Tibial nerve (tissue), 4 donors: ENCODE measurements around the gene SIRPD. TPM values are rescaled to one million over a fixed set of nuclear protein-coding genes. Genes with fewer than 3 reads are reported as not detected.

Experiments used
- DNase-seq, 2 donors: peaks; one replicate each; pipeline ENCODE4 v3.0.0-alpha.2; 2019; ENCODE audit warnings: low spot score in 2 of 2
- H3K27ac ChIP-seq, 4 donors: fragments of 200-600 bp; sonication (generic) in 3 of 4; one replicate each; pipeline ENCODE4 v1.5.1; 2017 to 2019; ENCODE audit warnings: mild to moderate bottlenecking in 1 of 4
- H3K27me3 ChIP-seq, 2 donors: fragments of 200-600 bp; sonication (generic) in 1 of 2; one replicate each; pipeline versions ENCODE4 v1.5.1 to v1.6.0; 2017 to 2019
- H3K36me3 ChIP-seq, 3 donors: fragments of 200-600 bp; sonication (generic); one replicate each; pipeline ENCODE4 v1.5.1; 2018 to 2019
- H3K4me1 ChIP-seq, 4 donors: fragments of 200-600 bp; sonication (generic) in 3 of 4; one replicate each; pipeline ENCODE4 v1.5.1; 2017 to 2019
- H3K4me3 ChIP-seq, 4 donors: fragments of 200-600 bp; sonication (generic) in 3 of 4; one replicate each; pipeline ENCODE4 v1.5.1; 2017 to 2019; ENCODE audit warnings: mild to moderate bottlenecking in 1 of 4, moderate library complexity in 1 of 4
- H3K9me3 ChIP-seq, 4 donors: fragments of 200-600 bp; sonication (generic) in 3 of 4; one replicate each; pipeline ENCODE4 v1.5.1; 2017 to 2019
- CTCF ChIP-seq, 5 experiments: fragments of 200-600 bp in 3 of 5; fragments of 450-650 bp in 2 of 5; sonication (generic) in 3 of 5; IDR thresholded peaks; one replicate each; pipeline ENCODE4 v1.5.1; 2016 to 2019; ENCODE audit warnings: antibody characterized with exemption in 5 of 5, mild to moderate bottlenecking in 3 of 5, moderate library complexity in 2 of 5
- EP300 ChIP-seq, 2 donors: sonication (generic); formaldehyde crosslinking; IDR thresholded peaks; one replicate each; pipeline ENCODE4 v1.6.1; 2017; ENCODE audit warnings: antibody characterized with exemption in 2 of 2, mild to moderate bottlenecking in 1 of 2
- POLR2A ChIP-seq, 2 donors: fragments of 450-650 bp; IDR thresholded peaks; one replicate each; pipeline ENCODE4 v1.6.1; 2017; ENCODE audit warnings: antibody characterized with exemption in 2 of 2, mild to moderate bottlenecking in 2 of 2, moderate library complexity in 2 of 2
- WGBS, 2 donors: methylation state at CpG; one replicate each; pipeline ENCODE4 v1.1.5; 2018; 5-methylcytosine and 5-hydroxymethylcytosine counted together
- total RNA-seq, 4 donors: library from RNA; depleted of rRNA; stranded (reverse); fragments of >200 nt; gene quantifications; one replicate each; pipeline ENCODE4 v1.1.0, GENCODE V29; 2016

The SIRPD gene
- total RNA-seq, 4 donors from 2014 or later = not detected

GRCh38 chr20:1513801-1514200, 43.7 kb downstream of the SIRPD start:
- Histone ChIP-seq H3K9me3 (no peaks in the 10 kb centered on the region), H3K27me3 (no peaks in the 10 kb centered on the region), H3K4me1 (no peaks in the 10 kb centered on the region), H3K36me3 (no peaks in the 10 kb centered on the region), H3K27ac (no peak overlapping the region), H3K4me3 (no peak overlapping the region)
- WGBS, 2 donors = 59 to 82% methylated on average over 1 of the region's 1 CpG
- TF ChIP-seq POLR2A (IDR thresholded peaks at IDR 0.05) (no peak), CTCF (IDR thresholded peaks at IDR 0.05) (no peak), EP300 (IDR thresholded peaks at IDR 0.05) (no peak)
- no peak for DNase-seq

GRCh38 chr20:1509237-1509636, 48.3 kb downstream of the SIRPD start:
- TF ChIP-seq POLR2A (IDR thresholded peaks at IDR 0.05) (no peak), CTCF (IDR thresholded peaks at IDR 0.05) (peak in 3 of 5 experiments; percentile 5 to 19 (median 17)), EP300 (IDR thresholded peaks at IDR 0.05) (no peak)
- no peak for DNase-seq
- H3K9me3 ChIP-seq = no peaks in the 10 kb centered on the region

GRCh38 chr20:1508574-1508973, 48.9 kb downstream of the SIRPD start:
- no peaks in the 10 kb centered on the region for H3K36me3 ChIP-seq
- H3K27me3 ChIP-seq = no peaks in the 10 kb centered on the region
- H3K27ac ChIP-seq = no peak overlapping the region
- TF ChIP-seq EP300 (IDR thresholded peaks at IDR 0.05) (no peak), CTCF (IDR thresholded peaks at IDR 0.05) (no peak), POLR2A (IDR thresholded peaks at IDR 0.05) (no peak)
- no peak overlapping the region for H3K4me3 ChIP-seq
- H3K9me3 ChIP-seq = no peaks in the 10 kb centered on the region
- no peaks in the 10 kb centered on the region for H3K4me1 ChIP-seq
- no peak for DNase-seq

More at GRCh38 chr20:1509237-1509636, 48.3 kb downstream of the SIRPD start:
- Histone ChIP-seq H3K27me3 (no peaks in the 10 kb centered on the region), H3K4me3 (no peak overlapping the region), H3K4me1 (no peaks in the 10 kb centered on the region), H3K36me3 (no peaks in the 10 kb centered on the region), H3K27ac (no peak overlapping the region)
- 32 to 36% methylated on average over 9 of the region's 9 CpGs for WGBS, 2 donors

GRCh38 chr20:1507276-1507675, 50.2 kb downstream of the SIRPD start:
- WGBS, 2 donors = 71 to 79% methylated on average over 3 of the region's 3 CpGs
- H3K4me1 ChIP-seq = no peaks in the 10 kb centered on the region
- peaks cover 0 to 4% (median under 1%) of the 10 kb centered on the region in 4 donors for H3K9me3 ChIP-seq
- no peaks in the 10 kb centered on the region for H3K36me3 ChIP-seq
- H3K27ac ChIP-seq = no peak overlapping the region
- H3K4me3 ChIP-seq = no peak overlapping the region
- H3K27me3 ChIP-seq = no peaks in the 10 kb centered on the region
- TF ChIP-seq POLR2A (IDR thresholded peaks at IDR 0.05) = no peak
- DNase-seq = no peak

GRCh38 chr20:1505871-1506270, 51.6 kb downstream of the SIRPD start:
- WGBS, 2 donors = 10 to 68% methylated on average over 1 of the region's 1 CpG
- H3K27me3 ChIP-seq = no peaks in the 10 kb centered on the region
- no peak overlapping the region for H3K4me3 ChIP-seq
- no peak for DNase-seq
- H3K36me3 ChIP-seq = no peaks in the 10 kb centered on the region
- TF ChIP-seq POLR2A (IDR thresholded peaks at IDR 0.05) (no peak), CTCF (IDR thresholded peaks at IDR 0.05) (no peak), EP300 (IDR thresholded peaks at IDR 0.05) (no peak)
- peaks cover 0 to 6% (median 3%) of the 10 kb centered on the region in 4 donors for H3K9me3 ChIP-seq
- H3K4me1 ChIP-seq = no peaks in the 10 kb centered on the region
- H3K27ac ChIP-seq = no peak overlapping the region

- no peaks in the 10 kb centered on the region for H3K36me3 ChIP-seq
- H3K4me1 ChIP-seq = no peaks in the 10 kb centered on the region
- H3K4me3 ChIP-seq = no peak overlapping the region
- H3K27ac ChIP-seq = no peak overlapping the region
- H3K27me3 ChIP-seq = no peaks in the 10 kb centered on the region
- no peak for DNase-seq
- WGBS, 2 donors = 81 to 93% methylated on average over 3 of the region's 3 CpGs
- TF ChIP-seq POLR2A (IDR thresholded peaks at IDR 0.05) (no peak), EP300 (IDR thresholded peaks at IDR 0.05) (no peak), CTCF (IDR thresholded peaks at IDR 0.05) (no peak)
- peaks cover 0 to 6% (median 3%) of the 10 kb centered on the region in 4 donors for H3K9me3 ChIP-seq
These were observed 52.1 kb downstream of the SIRPD start for GRCh38 chr20:1505361-1505760.
